HEK293 (cell line): ENCODE results near the gene TTC9C.

Source experiments
- CTCF ChIA-PET: fragments of 350-600 bp; formaldehyde crosslinking; extraction: SDS; loops from one replicate; lab custom pipeline; 2021; ENCODE audit warnings: antibody characterized with exemption; lab: Yijun Ruan, JAX
- POLR2A ChIA-PET: fragments of 300-600 bp; formaldehyde crosslinking; extraction: SDS; loops from one replicate; lab custom pipeline; 2020; ENCODE audit warnings: antibody characterized with exemption, inconsistent platforms; lab: Yijun Ruan, JAX
- H3K27ac ChIP-seq: fragments of 200-500 bp; sonication (Bioruptor generic); 2 replicates; pipeline ENCODE4 v1.5.1; 2014; ENCODE audit warnings: low read depth, low read length, control low read depth, inconsistent platforms; ENCODE audit errors: extremely low read depth
- H3K36me3 ChIP-seq, 2 experiments: fragments of 200-500 bp in 1 of 2; sonication (Bioruptor generic) in 1 of 2; 1 replicate in 1 of 2; 2 replicates in 1 of 2; pipeline ENCODE4 v1.5.1; 2014 to 2017; ENCODE audit warnings: inconsistent platforms in 2 of 2, low read length in 2 of 2; ENCODE audit not compliant: control insufficient read depth in 2 of 2, insufficient read depth in 1 of 2
- H3K4me1 ChIP-seq: fragments of 200-500 bp; sonication (Bioruptor generic); 2 replicates; pipeline ENCODE4 v1.5.1; 2014; ENCODE audit warnings: mild to moderate bottlenecking, low read length, inconsistent platforms; ENCODE audit not compliant: control insufficient read depth, insufficient read depth
- H3K4me3 ChIP-seq: 2 replicates; pipeline ENCODE4 v1.5.1; 2011; ENCODE audit warnings: low read depth, mild to moderate bottlenecking, control low read depth, low read length, moderate library complexity
- H3K9me3 ChIP-seq: fragments of 200-500 bp; sonication (Bioruptor generic); 2 replicates; pipeline ENCODE4 v1.5.1; 2014; ENCODE audit warnings: low read depth, low read length, inconsistent platforms; ENCODE audit not compliant: control insufficient read depth, insufficient read depth
- HOXA7 ChIP-seq: sonication (generic); formaldehyde crosslinking; IDR thresholded peaks from 2 replicates; pipeline ENCODE4 v1.8.1; 2022; ENCODE audit warnings: missing genetic modification reagents, borderline replicate concordance
- KLF1 ChIP-seq: fragments of 450-650 bp; formaldehyde crosslinking; IDR thresholded peaks from 2 replicates; pipeline ENCODE4 v1.5.1; 2016; ENCODE audit warnings: missing biosample characterization, missing genetic modification characterization
- OSR2 ChIP-seq: fragments of 450-650 bp; formaldehyde crosslinking; IDR thresholded peaks from 2 replicates; pipeline ENCODE4 v1.5.1; 2016; ENCODE audit warnings: missing biosample characterization, missing genetic modification characterization
- OVOL3 ChIP-seq: fragments of 450-650 bp; formaldehyde crosslinking; IDR thresholded peaks from 2 replicates; pipeline ENCODE4 v1.5.1; 2016; ENCODE audit warnings: missing biosample characterization, missing genetic modification characterization
- RBAK ChIP-seq: fragments of 450-650 bp; formaldehyde crosslinking; IDR thresholded peaks from 2 replicates; pipeline ENCODE4 v1.5.1; 2016; ENCODE audit warnings: missing biosample characterization, missing genetic modification characterization
- SALL2 ChIP-seq: fragments of 450-650 bp; formaldehyde crosslinking; IDR thresholded peaks from 2 replicates; pipeline ENCODE4 v1.5.0; 2017; ENCODE audit warnings: missing biosample characterization, mild to moderate bottlenecking, missing genetic modification characterization, borderline replicate concordance
- SP7 ChIP-seq: fragments of 450-650 bp; formaldehyde crosslinking; IDR thresholded peaks from 2 replicates; pipeline ENCODE4 v1.5.1; 2016; ENCODE audit warnings: missing biosample characterization, missing genetic modification characterization
- WT1 ChIP-seq: fragments of 450-650 bp; formaldehyde crosslinking; IDR thresholded peaks from 2 replicates; pipeline ENCODE4 v1.5.1; 2016; ENCODE audit warnings: missing biosample characterization, missing genetic modification characterization
- YY2 ChIP-seq: fragments of 450-650 bp; formaldehyde crosslinking; IDR thresholded peaks from 2 replicates; pipeline ENCODE4 v1.5.1; 2016; ENCODE audit warnings: missing biosample characterization, missing genetic modification characterization
- ZBTB17 ChIP-seq: fragments of 450-650 bp; formaldehyde crosslinking; IDR thresholded peaks from 2 replicates; pipeline ENCODE4 v1.5.1; 2016; ENCODE audit warnings: missing biosample characterization, missing genetic modification characterization
- ZBTB21 ChIP-seq: fragments of 450-650 bp; formaldehyde crosslinking; IDR thresholded peaks from 2 replicates; pipeline ENCODE4 v1.5.1; 2017; ENCODE audit warnings: missing biosample characterization, missing genetic modification characterization
- ZEB2 ChIP-seq: fragments of 450-650 bp; formaldehyde crosslinking; IDR thresholded peaks from 2 replicates; pipeline ENCODE4 v1.5.1; 2016; ENCODE audit warnings: missing biosample characterization, missing genetic modification characterization
- ZFHX2 ChIP-seq: fragments of 450-650 bp; formaldehyde crosslinking; conservative IDR thresholded peaks from 2 replicates; pipeline ENCODE4 v1.5.1; 2016; ENCODE audit warnings: missing biosample characterization, missing genetic modification characterization
- ZNF146 ChIP-seq: fragments of 450-650 bp; formaldehyde crosslinking; IDR thresholded peaks from 2 replicates; pipeline ENCODE4 v1.5.1; 2016; ENCODE audit warnings: missing biosample characterization, missing genetic modification characterization
- ZNF214 ChIP-seq: fragments of 450-650 bp; formaldehyde crosslinking; IDR thresholded peaks from 2 replicates; pipeline ENCODE4 v1.5.1; 2017; ENCODE audit warnings: missing biosample characterization, mild to moderate bottlenecking, missing genetic modification characterization, borderline replicate concordance
- ZNF239 ChIP-seq: fragments of 450-650 bp; formaldehyde crosslinking; IDR thresholded peaks from 2 replicates; pipeline ENCODE4 v1.5.1; 2016; ENCODE audit warnings: missing biosample characterization, missing genetic modification characterization
- ZNF292 ChIP-seq: fragments of 450-650 bp; formaldehyde crosslinking; IDR thresholded peaks from 2 replicates; pipeline ENCODE4 v1.5.1; 2016; ENCODE audit warnings: low read depth, missing biosample characterization, missing genetic modification characterization, borderline replicate concordance
- ZNF354C ChIP-seq: fragments of 450-650 bp; formaldehyde crosslinking; IDR thresholded peaks from 2 replicates; pipeline ENCODE4 v1.5.1; 2016; ENCODE audit warnings: missing biosample characterization, missing genetic modification characterization, low read depth, borderline replicate concordance
- ZNF433 ChIP-seq: fragments of 450-650 bp; formaldehyde crosslinking; IDR thresholded peaks from 2 replicates; pipeline ENCODE4 v1.5.1; 2016; ENCODE audit warnings: missing biosample characterization, missing genetic modification characterization, low read depth
- ZNF501 ChIP-seq: fragments of 450-650 bp; formaldehyde crosslinking; IDR thresholded peaks from 2 replicates; pipeline ENCODE4 v1.5.1; 2016; ENCODE audit warnings: missing biosample characterization, missing genetic modification characterization
- ZNF514 ChIP-seq: fragments of 450-650 bp; formaldehyde crosslinking; IDR thresholded peaks from 2 replicates; pipeline ENCODE4 v1.5.1; 2016; ENCODE audit warnings: missing biosample characterization, missing genetic modification characterization
- ZNF654 ChIP-seq: fragments of 450-650 bp; formaldehyde crosslinking; IDR thresholded peaks from 2 replicates; pipeline ENCODE4 v1.5.1; 2016; ENCODE audit warnings: low read depth, missing biosample characterization, missing genetic modification characterization
- TF ChIP-seq, protein P1 (sequence below): fragments of 450-650 bp; formaldehyde crosslinking; IDR thresholded peaks from 2 replicates; pipeline ENCODE4 v1.5.1; 2016; ENCODE audit warnings: missing biosample characterization, missing genetic modification characterization
- TF ChIP-seq, protein P2 (sequence below): fragments of 450-650 bp; formaldehyde crosslinking; IDR thresholded peaks from 2 replicates; pipeline ENCODE4 v1.5.1; 2016; ENCODE audit warnings: missing biosample characterization, missing genetic modification characterization
- TF ChIP-seq, protein P3 (sequence below): fragments of 450-650 bp; formaldehyde crosslinking; IDR thresholded peaks from 2 replicates; pipeline ENCODE4 v1.5.1; 2016; ENCODE audit warnings: missing biosample characterization, missing genetic modification characterization
- TF ChIP-seq, protein P4 (sequence below): fragments of 450-650 bp; formaldehyde crosslinking; IDR thresholded peaks from 2 replicates; pipeline ENCODE4; 2016; ENCODE audit warnings: missing biosample characterization, missing genetic modification characterization
- TF ChIP-seq, protein P5 (sequence below): fragments of 450-650 bp; IDR thresholded peaks from 2 replicates; pipeline ENCODE4 v1.5.1; 2018; ENCODE audit warnings: missing biosample characterization, mild to moderate bottlenecking, missing genetic modification characterization

The TTC9C gene

DNA sequence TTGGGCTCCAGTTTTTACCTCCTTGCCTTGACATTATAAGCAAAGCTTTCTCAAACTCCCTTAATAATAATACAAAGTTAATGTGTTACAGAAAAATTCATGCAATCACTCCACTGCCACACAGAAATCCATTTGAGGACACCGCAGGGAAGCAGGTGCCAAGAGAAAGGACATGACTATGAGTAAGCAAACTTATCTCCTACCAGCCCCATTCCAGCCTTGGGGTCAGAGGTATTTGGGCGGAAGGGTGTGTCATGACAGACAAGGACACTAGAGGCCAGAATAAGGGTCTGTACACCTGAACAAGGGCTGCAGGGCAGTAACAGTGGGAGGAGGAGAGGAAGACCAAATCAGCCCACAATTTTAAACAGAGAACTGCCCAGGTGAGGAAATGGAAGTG, 14.9 kb upstream of the TTC9C start:
- Histone ChIP-seq H3K9me3 (no peaks in the 10 kb centered on the region), H3K36me3 (peaks cover 15 to 97% of the 10 kb centered on the region in 2 experiments)
- POLR2A ChIA-PET = interaction anchor here (0.6 to 1.0 kb wide), 5 partner anchors 11 to 168 kb away, joined by 3 read pairs; partner anchors contain the start of genes C11orf98, CSKMT and ZBTB3
- TF ChIP-seq WT1 (tag by site-specific recombination) (no peak), ZBTB17 (tag by site-specific recombination) (no peak), ZNF292 (no peak), RBAK (tag by site-specific recombination) (no peak), SALL2 (tag by site-specific recombination) (no peak), ZNF239 (tag by site-specific recombination) (no peak), ZNF433 (tag by site-specific recombination) (no peak)
- TF ChIP-seq, protein P1, sequence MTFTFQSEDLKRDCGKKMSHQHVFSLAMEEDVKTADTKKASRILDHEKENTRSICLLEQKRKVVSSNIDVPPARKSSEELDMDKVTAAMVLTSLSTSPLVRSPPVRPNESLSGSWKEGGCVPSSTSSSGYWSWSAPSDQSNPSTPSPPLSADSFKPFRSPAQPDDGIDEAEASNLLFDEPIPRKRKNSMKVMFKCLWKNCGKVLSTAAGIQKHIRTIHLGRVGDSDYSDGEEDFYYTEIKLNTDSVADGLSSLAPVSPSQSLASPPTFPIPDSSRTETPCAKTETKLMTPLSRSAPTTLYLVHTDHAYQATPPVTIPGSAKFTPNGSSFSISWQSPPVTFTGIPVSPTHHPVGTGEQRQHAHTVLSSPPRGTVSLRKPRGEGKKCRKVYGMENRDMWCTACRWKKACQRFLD (tag by site-specific recombination) = no peak
- TF ChIP-seq, all 188 proteins: peak for 0
- H3K27ac ChIP-seq = no peak overlapping the region
- H3K4me3 ChIP-seq = no peak overlapping the region
- H3K4me1 ChIP-seq = no peaks in the 10 kb centered on the region
- CTCF ChIA-PET = no interaction called here

DNA sequence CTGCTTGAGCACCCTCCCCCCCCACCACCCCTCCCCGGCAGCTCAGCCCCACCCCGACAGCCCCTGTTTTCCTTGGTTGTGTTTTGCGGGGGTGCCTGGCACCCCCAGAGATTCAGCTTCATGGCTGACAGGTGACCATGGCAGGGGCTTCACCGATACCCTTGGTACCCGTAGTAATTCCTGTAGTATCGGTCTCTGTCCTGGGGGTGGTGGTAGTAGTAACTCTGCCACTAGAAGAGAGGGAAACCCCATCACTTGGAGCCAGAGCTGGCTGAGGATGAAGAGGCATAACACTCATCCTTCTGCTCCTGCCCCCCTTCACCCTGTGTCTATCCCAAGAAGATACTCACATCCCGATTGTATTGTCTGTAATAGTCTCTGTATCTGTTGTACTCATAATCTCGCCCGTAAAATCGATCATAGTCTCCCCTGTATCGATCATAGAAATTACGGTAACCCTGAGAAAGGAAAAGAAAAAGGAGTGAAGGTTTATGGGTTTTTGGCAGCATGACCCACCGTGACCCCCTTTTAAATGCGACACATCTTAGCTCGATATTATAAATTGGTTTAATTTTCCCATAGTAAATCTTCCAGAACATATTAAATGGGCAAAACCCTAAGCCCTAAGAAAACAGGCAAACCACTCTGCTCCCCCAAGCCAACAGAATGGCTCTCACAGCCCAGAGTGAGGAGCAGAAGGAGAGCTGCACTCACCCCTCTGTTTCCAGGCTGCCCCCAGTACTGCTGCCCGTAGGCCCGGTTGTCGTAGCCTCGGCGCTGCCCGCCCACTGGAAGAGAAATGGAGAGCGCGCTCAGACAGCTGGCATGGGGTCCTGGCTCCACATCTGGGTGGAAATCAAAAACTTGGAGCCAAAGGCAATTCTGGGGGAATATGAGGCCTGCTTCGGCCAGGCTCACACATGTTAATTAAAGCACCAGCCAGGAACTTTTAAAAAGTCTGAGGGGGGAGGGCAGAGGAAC, 12.8 kb upstream of the TTC9C start:
- POLR2A ChIA-PET = interaction anchor here (0.6 to 3.5 kb wide), 4 partner anchors 9 to 116 kb away, joined by 3 to 13 read pairs (median 8); partner anchors contain the start of genes BSCL2, HNRNPUL2, STX5 and ZBTB3

DNA sequence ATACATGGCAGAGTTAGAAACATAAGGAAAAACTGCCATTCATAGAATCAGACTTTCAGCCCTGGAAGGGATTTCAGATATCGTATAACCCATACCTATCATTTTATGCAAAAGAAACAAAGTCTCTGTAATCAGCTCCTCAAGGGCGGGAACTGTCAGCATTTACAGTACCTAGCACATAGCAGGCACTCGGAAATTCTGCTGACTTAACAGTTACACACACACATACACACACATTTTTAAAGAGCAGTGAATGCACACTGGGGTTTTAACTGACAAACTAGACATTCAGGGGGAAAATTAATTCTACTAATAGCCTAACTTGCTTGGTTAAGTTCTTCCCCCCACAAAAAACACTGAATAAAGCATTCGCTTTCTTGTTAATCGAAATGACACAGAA, 12.1 kb upstream of the TTC9C start:
- ChIA-PET POLR2A (interaction anchor here (1.3 to 3.5 kb wide), 3 partner anchors 10 to 38 kb away, joined by 6 to 13 read pairs (median 11); partner anchors contain the start of genes BSCL2, HNRNPUL2 and ZBTB3), CTCF (interaction anchor here (0.6 to 1.0 kb wide), 2 partner anchors 12 to 36 kb away, joined by 3 to 4 read pairs; no protein-coding TSS in a partner anchor)
- no peak overlapping the region for H3K4me3 ChIP-seq
- H3K27ac ChIP-seq = no peak overlapping the region
- no peaks in the 10 kb centered on the region for H3K9me3 ChIP-seq
- peaks cover 38 to 96% of the 10 kb centered on the region in 2 experiments for H3K36me3 ChIP-seq
- no peaks in the 10 kb centered on the region for H3K4me1 ChIP-seq
- TF ChIP-seq ZNF654 (tag by site-specific recombination) = no peak
- no peak for TF ChIP-seq ZNF146 (tag by site-specific recombination)
- TF ChIP-seq ZFHX2 (tag by site-specific recombination) = no peak
- no peak for TF ChIP-seq ZNF354C
- TF ChIP-seq, protein P2, sequence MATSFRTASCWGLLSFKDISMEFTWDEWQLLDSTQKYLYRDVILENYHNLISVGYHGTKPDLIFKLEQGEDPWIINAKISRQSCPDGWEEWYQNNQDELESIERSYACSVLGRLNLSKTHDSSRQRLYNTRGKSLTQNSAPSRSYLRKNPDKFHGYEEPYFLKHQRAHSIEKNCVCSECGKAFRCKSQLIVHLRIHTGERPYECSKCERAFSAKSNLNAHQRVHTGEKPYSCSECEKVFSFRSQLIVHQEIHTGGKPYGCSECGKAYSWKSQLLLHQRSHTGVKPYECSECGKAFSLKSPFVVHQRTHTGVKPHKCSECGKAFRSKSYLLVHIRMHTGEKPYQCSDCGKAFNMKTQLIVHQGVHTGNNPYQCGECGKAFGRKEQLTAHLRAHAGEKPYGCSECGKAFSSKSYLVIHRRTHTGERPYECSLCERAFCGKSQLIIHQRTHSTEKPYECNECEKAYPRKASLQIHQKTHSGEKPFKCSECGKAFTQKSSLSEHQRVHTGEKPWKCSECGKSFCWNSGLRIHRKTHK (tag by site-specific recombination) = no peak
- TF ChIP-seq YY2 (tag by site-specific recombination) = no peak
- no peak for TF ChIP-seq ZNF214 (tag by site-specific recombination)
- TF ChIP-seq, protein P3, sequence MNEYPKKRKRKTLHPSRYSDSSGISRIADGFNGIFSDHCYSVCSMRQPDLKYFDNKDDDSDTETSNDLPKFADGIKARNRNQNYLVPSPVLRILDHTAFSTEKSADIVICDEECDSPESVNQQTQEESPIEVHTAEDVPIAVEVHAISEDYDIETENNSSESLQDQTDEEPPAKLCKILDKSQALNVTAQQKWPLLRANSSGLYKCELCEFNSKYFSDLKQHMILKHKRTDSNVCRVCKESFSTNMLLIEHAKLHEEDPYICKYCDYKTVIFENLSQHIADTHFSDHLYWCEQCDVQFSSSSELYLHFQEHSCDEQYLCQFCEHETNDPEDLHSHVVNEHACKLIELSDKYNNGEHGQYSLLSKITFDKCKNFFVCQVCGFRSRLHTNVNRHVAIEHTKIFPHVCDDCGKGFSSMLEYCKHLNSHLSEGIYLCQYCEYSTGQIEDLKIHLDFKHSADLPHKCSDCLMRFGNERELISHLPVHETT = no peak
- no peak for TF ChIP-seq HOXA7 (CRISPR knock-in tag)
- TF ChIP-seq ZNF501 = no peak

More for the DNA sequence above, 12.8 kb upstream of the TTC9C start:
- no peaks in the 10 kb centered on the region for H3K4me1 ChIP-seq
- no peaks in the 10 kb centered on the region for H3K9me3 ChIP-seq
- CTCF ChIA-PET = interaction anchor here (0.6 to 1.0 kb wide), 2 partner anchors 11 to 36 kb away, joined by 3 to 4 read pairs; no protein-coding TSS in a partner anchor
- TF ChIP-seq SP7 (tag by site-specific recombination) = no peak
- no peak for TF ChIP-seq OSR2 (tag by site-specific recombination)
- TF ChIP-seq OVOL3 = no peak
- TF ChIP-seq, protein P4, sequence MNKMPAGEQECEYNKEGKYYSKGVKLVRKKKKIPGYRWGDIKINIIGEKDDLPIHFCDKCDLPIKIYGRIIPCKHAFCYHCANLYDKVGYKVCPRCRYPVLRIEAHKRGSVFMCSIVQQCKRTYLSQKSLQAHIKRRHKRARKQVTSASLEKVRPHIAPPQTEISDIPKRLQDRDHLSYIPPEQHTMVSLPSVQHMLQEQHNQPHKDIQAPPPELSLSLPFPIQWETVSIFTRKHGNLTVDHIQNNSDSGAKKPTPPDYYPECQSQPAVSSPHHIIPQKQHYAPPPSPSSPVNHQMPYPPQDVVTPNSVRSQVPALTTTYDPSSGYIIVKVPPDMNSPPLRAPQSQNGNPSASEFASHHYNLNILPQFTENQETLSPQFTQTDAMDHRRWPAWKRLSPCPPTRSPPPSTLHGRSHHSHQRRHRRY (tag by site-specific recombination) = no peak
- TF ChIP-seq, protein P5, sequence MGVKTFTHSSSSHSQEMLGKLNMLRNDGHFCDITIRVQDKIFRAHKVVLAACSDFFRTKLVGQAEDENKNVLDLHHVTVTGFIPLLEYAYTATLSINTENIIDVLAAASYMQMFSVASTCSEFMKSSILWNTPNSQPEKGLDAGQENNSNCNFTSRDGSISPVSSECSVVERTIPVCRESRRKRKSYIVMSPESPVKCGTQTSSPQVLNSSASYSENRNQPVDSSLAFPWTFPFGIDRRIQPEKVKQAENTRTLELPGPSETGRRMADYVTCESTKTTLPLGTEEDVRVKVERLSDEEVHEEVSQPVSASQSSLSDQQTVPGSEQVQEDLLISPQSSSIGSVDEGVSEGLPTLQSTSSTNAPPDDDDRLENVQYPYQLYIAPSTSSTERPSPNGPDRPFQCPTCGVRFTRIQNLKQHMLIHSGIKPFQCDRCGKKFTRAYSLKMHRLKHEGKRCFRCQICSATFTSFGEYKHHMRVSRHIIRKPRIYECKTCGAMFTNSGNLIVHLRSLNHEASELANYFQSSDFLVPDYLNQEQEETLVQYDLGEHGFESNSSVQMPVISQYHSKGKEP (tag by site-specific recombination) = no peak
- no peak for TF ChIP-seq KLF1 (tag by site-specific recombination)
- TF ChIP-seq ZNF514 = no peak
- TF ChIP-seq ZEB2 = no peak
- no peak for TF ChIP-seq ZBTB21 (tag by site-specific recombination)
- TF ChIP-seq, all 188 proteins: peak for 0
- H3K27ac ChIP-seq = no peak overlapping the region
- no peak overlapping the region for H3K4me3 ChIP-seq
- H3K36me3 ChIP-seq = peaks cover 35 to 96% of the 10 kb centered on the region in 2 experiments
